HL-60/S4 treated with phorbol 12-myristate 13-acetate at 8.2 ng/mL for 4 days and 3 days (cell line): ENCODE results near the gene HS6ST3.
"Not testable (repeated sequence)": the region's sequence is repeated elsewhere in the genome, so short reads cannot be mapped to it uniquely, and the experiment has no call there.

Source experiments
- in situ Hi-C: fragments of 300-500 bp; cut with MboI; formaldehyde crosslinking; loops from 2 replicates; pipeline ENCODE4 v1.15.0; 2022; ENCODE audit warnings: low sequenced_read_pairs

Gene HS6ST3

GRCh38 chr13:96091164-96092117, 1.5 kb downstream of the HS6ST3 start:
- in situ Hi-C loops = no loop called here

GRCh38 chr13:96093296-96094006, 3.5 kb downstream of the HS6ST3 start:
- in situ Hi-C loops = no loop called here

GRCh38 chr13:96100457-96101220, 10.7 kb downstream of the HS6ST3 start:
- in situ Hi-C loops = no loop called here

GRCh38 chr13:96104516-96104915, 14.6 kb downstream of the HS6ST3 start:
- in situ Hi-C loops = no loop called here

GRCh38 chr13:96108072-96108471, 18.2 kb downstream of the HS6ST3 start:
- in situ Hi-C loops = not testable (repeated sequence)

GRCh38 chr13:96109125-96109524, 19.2 kb downstream of the HS6ST3 start:
- in situ Hi-C loops = no loop called here

GRCh38 chr13:96112936-96113335, 23.0 kb downstream of the HS6ST3 start:
- in situ Hi-C loops = no loop called here

- in situ Hi-C loops = not testable (repeated sequence)
Observed at GRCh38 chr13:96115368-96115767, 25.5 kb downstream of the HS6ST3 start.

GRCh38 chr13:96119921-96120320, 30.0 kb downstream of the HS6ST3 start:
- in situ Hi-C loops = no loop called here

GRCh38 chr13:96130818-96131340, 41.0 kb downstream of the HS6ST3 start:
- in situ Hi-C loops = no loop called here

- in situ Hi-C loops = no loop called here
Observed at GRCh38 chr13:96141032-96141431, 51.1 kb downstream of the HS6ST3 start.

GRCh38 chr13:96159725-96160124, 69.8 kb downstream of the HS6ST3 start:
- in situ Hi-C loops = no loop called here

GRCh38 chr13:96161141-96161540, 71.2 kb downstream of the HS6ST3 start:
- in situ Hi-C loops = no loop called here

GRCh38 chr13:96165840-96166239, 75.9 kb downstream of the HS6ST3 start:
- in situ Hi-C loops = no loop called here

GRCh38 chr13:96172066-96172465, 82.2 kb downstream of the HS6ST3 start:
- in situ Hi-C loops = no loop called here

GRCh38 chr13:96178759-96179158, 88.9 kb downstream of the HS6ST3 start:
- in situ Hi-C loops = no loop called here

- in situ Hi-C loops = no loop called here
Observed at GRCh38 chr13:96179309-96179708, 89.4 kb downstream of the HS6ST3 start.

- in situ Hi-C loops = no loop called here
Observed at GRCh38 chr13:96181911-96182310, 92.0 kb downstream of the HS6ST3 start.

GRCh38 chr13:96185818-96186217, 95.9 kb downstream of the HS6ST3 start:
- in situ Hi-C loops = no loop called here

GRCh38 chr13:96191367-96191766, 101.5 kb downstream of the HS6ST3 start:
- in situ Hi-C loops = no loop called here

- in situ Hi-C loops = no loop called here
Observed at GRCh38 chr13:96193728-96194310, 103.9 kb downstream of the HS6ST3 start.
